Lower leg skin (tissue), 4 donors: ENCODE data around the gene CD53. TPM values are rescaled to one million over a fixed set of nuclear protein-coding genes. Genes with fewer than 3 reads are reported as not detected.

Source experiments
- DNase-seq, 2 donors: peaks; one replicate each; pipeline ENCODE4 v3.0.0-alpha.2; 2019; ENCODE audit warnings: low spot score in 2 of 2
- H3K4me3 ChIP-seq: fragments of 200-600 bp; sonication (generic); 2 replicates; pipeline ENCODE4 v1.5.1; 2017; ENCODE audit warnings: mild to moderate bottlenecking, low read depth; ENCODE audit not compliant: poor library complexity, severe bottlenecking
- POLR2A ChIP-seq, 2 donors: fragments of 450-650 bp; IDR thresholded peaks; one replicate each; pipeline ENCODE4 v1.6.1; 2016 to 2017; ENCODE audit warnings: antibody characterized with exemption in 2 of 2, mild to moderate bottlenecking in 1 of 2, moderate library complexity in 1 of 2
- WGBS, 2 donors: methylation state at CpG; one replicate each; pipeline ENCODE4 v1.1.5; 2018; 5-methylcytosine and 5-hydroxymethylcytosine counted together
- intact Hi-C: fragments of 100-400 bp; cut with DNase I; formaldehyde crosslinking; loops from one replicate; pipeline ENCODE4 v1.15.0; 2023; ENCODE audit warnings: low total_unique reads
- total RNA-seq, 4 donors: library from RNA; depleted of rRNA; stranded (reverse); fragments of >200 nt; gene quantifications; one replicate each; pipeline ENCODE4 v1.1.0, GENCODE V29; 2016
- TF ChIP-seq, protein P1 (sequence below), 3 donors: fragments of 450-650 bp; IDR thresholded peaks; one replicate each; pipeline ENCODE4 v1.5.1; 2016; ENCODE audit warnings: antibody characterized with exemption in 3 of 3, mild to moderate bottlenecking in 3 of 3, moderate library complexity in 2 of 3

The CD53 gene
- total RNA-seq, 4 donors from 2014 or later = 4.7 to 12.7 (median 8.8) TPM

DNA sequence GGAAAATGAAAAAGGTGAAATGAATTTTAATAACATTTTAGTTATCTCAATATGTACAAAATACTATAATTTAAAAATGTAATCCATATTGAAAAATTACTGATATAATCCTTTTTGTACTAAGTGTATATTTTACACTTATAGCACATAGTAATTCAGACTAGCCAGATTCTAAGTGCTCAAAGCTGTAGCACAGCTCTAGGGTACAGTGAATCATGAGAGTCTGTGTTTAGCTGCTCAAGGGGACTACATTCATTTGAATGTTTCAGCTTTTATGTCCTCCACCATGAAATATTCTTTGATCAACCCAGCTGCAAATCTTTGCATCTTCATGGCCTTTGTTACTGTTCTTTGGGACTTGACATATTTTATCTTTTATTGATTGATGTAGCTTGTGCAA is 15.7 kb downstream of the CD53 start:
- H3K4me3 ChIP-seq = no peak overlapping the region
- intact Hi-C loops = no loop called here
- no peak for DNase-seq
- no peak for TF ChIP-seq POLR2A (IDR thresholded peaks at IDR 0.05)
- TF ChIP-seq, protein P1, sequence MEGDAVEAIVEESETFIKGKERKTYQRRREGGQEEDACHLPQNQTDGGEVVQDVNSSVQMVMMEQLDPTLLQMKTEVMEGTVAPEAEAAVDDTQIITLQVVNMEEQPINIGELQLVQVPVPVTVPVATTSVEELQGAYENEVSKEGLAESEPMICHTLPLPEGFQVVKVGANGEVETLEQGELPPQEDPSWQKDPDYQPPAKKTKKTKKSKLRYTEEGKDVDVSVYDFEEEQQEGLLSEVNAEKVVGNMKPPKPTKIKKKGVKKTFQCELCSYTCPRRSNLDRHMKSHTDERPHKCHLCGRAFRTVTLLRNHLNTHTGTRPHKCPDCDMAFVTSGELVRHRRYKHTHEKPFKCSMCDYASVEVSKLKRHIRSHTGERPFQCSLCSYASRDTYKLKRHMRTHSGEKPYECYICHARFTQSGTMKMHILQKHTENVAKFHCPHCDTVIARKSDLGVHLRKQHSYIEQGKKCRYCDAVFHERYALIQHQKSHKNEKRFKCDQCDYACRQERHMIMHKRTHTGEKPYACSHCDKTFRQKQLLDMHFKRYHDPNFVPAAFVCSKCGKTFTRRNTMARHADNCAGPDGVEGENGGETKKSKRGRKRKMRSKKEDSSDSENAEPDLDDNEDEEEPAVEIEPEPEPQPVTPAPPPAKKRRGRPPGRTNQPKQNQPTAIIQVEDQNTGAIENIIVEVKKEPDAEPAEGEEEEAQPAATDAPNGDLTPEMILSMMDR (IDR thresholded peaks at IDR 0.05) = no peak

DNA sequence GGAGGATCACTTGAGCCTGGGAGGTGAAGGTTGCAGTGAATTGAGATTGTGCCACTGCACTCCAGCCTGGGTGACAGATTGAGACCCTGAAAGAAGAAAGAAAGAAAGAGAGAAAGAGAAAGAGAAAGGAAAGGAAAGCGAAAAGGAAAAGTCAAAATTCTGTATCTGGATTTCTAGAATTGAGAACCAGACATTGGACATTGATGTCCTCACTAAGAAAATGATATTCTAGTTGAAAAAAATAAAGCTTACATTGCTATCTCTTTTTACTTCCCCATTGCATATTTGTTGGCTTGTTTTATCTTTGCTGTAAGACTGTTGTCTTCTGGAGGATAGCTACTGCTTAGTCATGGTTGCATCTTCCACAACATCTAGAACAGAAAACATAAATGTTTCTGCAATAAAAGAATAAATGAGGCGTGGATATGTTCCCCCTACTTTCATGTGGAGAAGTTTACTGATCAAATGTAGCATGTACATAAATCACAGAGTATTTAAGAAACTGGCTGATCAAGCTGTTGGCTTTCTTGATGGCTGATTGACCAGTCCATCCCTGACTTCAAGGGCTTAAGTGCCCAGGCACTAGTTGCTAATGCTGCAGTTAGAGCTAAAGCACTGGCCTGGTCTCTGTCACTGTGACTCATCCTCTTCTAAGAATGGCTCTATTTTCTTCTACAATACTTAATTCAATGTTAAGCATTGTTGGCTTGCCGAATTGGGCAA is 17.7 kb downstream of the CD53 start:
- WGBS, 2 donors = 76 to 82% methylated on average over 3 of the region's 3 CpGs
- intact Hi-C loops = no loop called here
- no peak overlapping the region for H3K4me3 ChIP-seq
- DNase-seq = no peak
- TF ChIP-seq, protein P1 (IDR thresholded peaks at IDR 0.05) = no peak
- no peak for TF ChIP-seq POLR2A (IDR thresholded peaks at IDR 0.05)

DNA sequence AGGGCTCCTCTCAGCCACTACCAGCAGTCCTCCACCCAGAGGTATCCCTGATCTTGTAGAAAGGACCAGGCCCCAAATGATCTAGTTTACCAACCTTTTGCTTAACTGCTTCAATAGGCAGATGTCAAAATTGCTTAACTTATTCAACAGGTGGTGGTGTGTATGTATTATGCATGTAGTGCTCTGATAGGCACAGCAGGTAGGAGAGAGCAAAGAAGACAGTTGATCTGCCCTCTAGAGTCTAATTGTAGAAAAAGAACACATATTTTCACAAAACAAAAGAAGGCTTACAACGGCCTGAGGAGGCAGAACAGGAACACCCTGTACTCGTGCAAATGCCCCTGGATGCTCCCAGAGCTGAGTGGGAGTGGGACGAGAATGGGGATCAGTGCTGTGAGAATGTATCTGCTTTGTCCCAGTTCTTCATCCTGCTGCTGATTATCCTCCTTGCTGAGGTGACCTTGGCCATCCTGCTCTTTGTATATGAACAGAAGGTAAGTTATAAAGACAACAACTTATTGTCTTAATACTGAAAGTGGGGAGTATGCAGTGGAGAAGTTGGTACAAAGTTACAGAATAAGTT is 21.1 kb downstream of the CD53 start:
- no peak for DNase-seq
- no peak overlapping the region for H3K4me3 ChIP-seq
- intact Hi-C loops = no loop called here
- WGBS, 2 donors = 37 to 46% methylated on average over 3 of the region's 3 CpGs
- TF ChIP-seq, protein P1 (IDR thresholded peaks at IDR 0.05) = no peak
- no peak for TF ChIP-seq POLR2A (IDR thresholded peaks at IDR 0.05)

DNA sequence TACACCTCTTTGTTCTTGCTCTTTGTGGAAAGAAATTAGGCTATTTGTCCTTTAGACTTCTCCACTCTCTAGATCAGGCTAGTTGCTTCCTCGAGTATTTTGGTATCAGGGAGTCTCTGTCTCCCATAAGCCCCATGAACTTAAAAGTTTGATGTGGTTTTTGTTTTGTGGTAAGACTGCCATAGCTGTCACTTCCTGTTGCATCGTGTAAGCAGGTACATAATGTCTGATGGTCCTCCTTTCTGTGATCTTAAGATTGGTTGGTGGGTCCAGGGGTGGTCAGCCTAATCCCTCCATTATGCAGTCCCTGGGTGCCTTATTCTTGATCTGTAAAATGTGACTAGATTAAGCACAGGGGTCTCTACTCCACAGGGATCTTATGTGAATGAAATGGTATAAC is 23.1 kb downstream of the CD53 start:
- intact Hi-C loops = no loop called here
- H3K4me3 ChIP-seq = no peak overlapping the region

DNA sequence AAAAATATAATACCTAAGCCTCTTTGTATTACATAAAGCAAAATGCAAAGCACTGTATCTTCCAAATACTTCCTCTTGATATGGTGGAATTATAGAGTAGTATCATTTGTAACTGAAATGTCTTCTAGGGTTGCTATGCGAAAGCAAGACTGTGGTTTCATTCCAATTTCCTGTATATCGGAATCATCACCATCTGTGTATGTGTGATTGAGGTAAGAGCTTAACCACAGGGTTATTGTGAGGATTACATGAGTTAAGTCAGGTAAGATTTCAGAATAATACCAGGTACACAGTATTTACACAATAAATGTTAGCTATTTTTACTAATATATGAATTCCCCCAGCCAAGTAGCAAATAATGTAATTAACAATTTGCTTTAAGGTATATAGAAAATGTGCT is 24.7 kb downstream of the CD53 start:
- WGBS, 2 donors = 77 to 86% methylated on average over 2 of the region's 2 CpGs
- intact Hi-C loops = no loop called here
- no peak overlapping the region for H3K4me3 ChIP-seq

More for the DNA sequence above, 23.1 kb downstream of the CD53 start:
- TF ChIP-seq, protein P1 (IDR thresholded peaks at IDR 0.05) = no peak
- no peak for TF ChIP-seq POLR2A (IDR thresholded peaks at IDR 0.05)
- WGBS, 2 donors = 57 to 70% methylated on average over 2 of the region's 2 CpGs
- no peak for DNase-seq

More for the DNA sequence above, 24.7 kb downstream of the CD53 start:
- TF ChIP-seq, protein P1 (IDR thresholded peaks at IDR 0.05) = no peak
- no peak for TF ChIP-seq POLR2A (IDR thresholded peaks at IDR 0.05)
- no peak for DNase-seq
